ENCODE results near the gene FAM120A. TPM values are rescaled to one million over a fixed set of nuclear protein-coding genes. Genes with fewer than 3 reads are reported as not detected.

Gene FAM120A
- total RNA-seq, 1 experiment from 2014 or later = 70.5 TPM

DNA sequence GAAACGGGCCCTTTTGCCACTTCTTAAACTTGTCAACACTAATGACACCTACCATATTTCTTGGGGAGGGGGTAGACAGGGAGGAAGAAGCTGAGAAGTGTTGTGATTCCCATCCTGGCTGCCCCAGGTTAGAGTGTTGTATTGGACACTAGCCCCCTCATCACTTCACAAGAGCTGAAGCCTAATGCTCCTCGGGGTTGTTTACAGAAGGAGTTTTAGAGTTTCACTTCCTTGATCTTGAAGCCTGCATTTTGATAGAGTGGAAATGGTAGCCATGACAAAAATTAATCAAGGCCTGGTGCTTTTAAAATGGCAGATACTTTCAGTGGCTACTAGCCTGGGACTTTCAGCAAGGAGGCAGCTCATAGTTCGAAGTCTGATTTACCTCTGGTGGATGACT lies 12.9 kb downstream of the FAM120A start:
- TF ChIP-seq CTCF (IDR thresholded peaks at IDR 0.05) = no peak
- TF ChIP-seq TCF7L2 (IDR thresholded peaks at IDR 0.05; ENCODE audit: low read depth, low read length) = no peak
- no peak for TF ChIP-seq POLR2AphosphoS5 (IDR thresholded peaks at IDR 0.05; ENCODE audit: low read depth, low read length)
- TF ChIP-seq SIN3A (IDR thresholded peaks at IDR 0.05; ENCODE audit: borderline replicate concordance, insufficient read depth, low read depth, low read length) = no peak
- TF ChIP-seq, protein P1, sequence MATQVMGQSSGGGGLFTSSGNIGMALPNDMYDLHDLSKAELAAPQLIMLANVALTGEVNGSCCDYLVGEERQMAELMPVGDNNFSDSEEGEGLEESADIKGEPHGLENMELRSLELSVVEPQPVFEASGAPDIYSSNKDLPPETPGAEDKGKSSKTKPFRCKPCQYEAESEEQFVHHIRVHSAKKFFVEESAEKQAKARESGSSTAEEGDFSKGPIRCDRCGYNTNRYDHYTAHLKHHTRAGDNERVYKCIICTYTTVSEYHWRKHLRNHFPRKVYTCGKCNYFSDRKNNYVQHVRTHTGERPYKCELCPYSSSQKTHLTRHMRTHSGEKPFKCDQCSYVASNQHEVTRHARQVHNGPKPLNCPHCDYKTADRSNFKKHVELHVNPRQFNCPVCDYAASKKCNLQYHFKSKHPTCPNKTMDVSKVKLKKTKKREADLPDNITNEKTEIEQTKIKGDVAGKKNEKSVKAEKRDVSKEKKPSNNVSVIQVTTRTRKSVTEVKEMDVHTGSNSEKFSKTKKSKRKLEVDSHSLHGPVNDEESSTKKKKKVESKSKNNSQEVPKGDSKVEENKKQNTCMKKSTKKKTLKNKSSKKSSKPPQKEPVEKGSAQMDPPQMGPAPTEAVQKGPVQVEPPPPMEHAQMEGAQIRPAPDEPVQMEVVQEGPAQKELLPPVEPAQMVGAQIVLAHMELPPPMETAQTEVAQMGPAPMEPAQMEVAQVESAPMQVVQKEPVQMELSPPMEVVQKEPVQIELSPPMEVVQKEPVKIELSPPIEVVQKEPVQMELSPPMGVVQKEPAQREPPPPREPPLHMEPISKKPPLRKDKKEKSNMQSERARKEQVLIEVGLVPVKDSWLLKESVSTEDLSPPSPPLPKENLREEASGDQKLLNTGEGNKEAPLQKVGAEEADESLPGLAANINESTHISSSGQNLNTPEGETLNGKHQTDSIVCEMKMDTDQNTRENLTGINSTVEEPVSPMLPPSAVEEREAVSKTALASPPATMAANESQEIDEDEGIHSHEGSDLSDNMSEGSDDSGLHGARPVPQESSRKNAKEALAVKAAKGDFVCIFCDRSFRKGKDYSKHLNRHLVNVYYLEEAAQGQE (IDR thresholded peaks at IDR 0.05; ENCODE audit: insufficient read depth in 1 of 2, low read depth in 2 of 2, low read length in 1 of 2) = no peak

GRCh38 chr9:93464876-93465275 lies 13.4 kb downstream of the FAM120A start:
- in situ Hi-C loops (cut with HindIII; ENCODE audit: low pct_unique_long_range_greater_than_20kb, low sequenced_read_pairs) = no loop called here
- POLR2A ChIA-PET = interaction anchor here (1.6 kb wide), 1 partner anchor 11 kb away, joined by 5 read pairs; the partner anchor contains the start of gene FAM120AOS
- no peak for ATAC-seq

More for the DNA sequence above, 12.9 kb downstream of the FAM120A start:
- H3K9me3 ChIP-seq (ENCODE audit: control insufficient read depth, insufficient read depth, low read depth, low read length) = no peaks in the 10 kb centered on the region
- in situ Hi-C loops (cut with HindIII; ENCODE audit: low pct_unique_long_range_greater_than_20kb, low sequenced_read_pairs) = no loop called here
- DNase-seq (ENCODE audit: low read depth, low spot score) (no peak), ATAC-seq (no peak)
- ChIA-PET CTCF (interaction anchor here (0.6 kb wide), 1 partner anchor 81 kb away, joined by 15 read pairs; no protein-coding TSS in a partner anchor), POLR2A (interaction anchor here (0.7 to 1.6 kb wide), 2 partner anchors 11 to 15 kb away, joined by 4 to 5 read pairs; partner anchors contain the start of gene FAM120AOS)
- no peak overlapping the region for H3K27ac ChIP-seq (ENCODE audit: low read length)
- peaks cover 45% of the 10 kb centered on the region for H3K4me1 ChIP-seq (ENCODE audit: control insufficient read depth, insufficient read depth, low read length)
- no peaks in the 10 kb centered on the region for H3K27me3 ChIP-seq (ENCODE audit: control insufficient read depth, insufficient read depth, low read length)
- H3K4me3 ChIP-seq (ENCODE audit: low read depth in 2 of 2, low read length in 2 of 2) = no peak overlapping the region
- BruUV-seq (replicated peaks) = no TSS peak
- no peaks in the 10 kb centered on the region; the same call in 1 of the 2 replicates for H3K36me3 ChIP-seq (ENCODE audit: control insufficient read depth, insufficient read depth, low read length)
- intact Hi-C loops (cut with micrococcal nuclease; ENCODE audit: unreplicated experiment) = no loop called here

More at GRCh38 chr9:93464876-93465275, 13.4 kb downstream of the FAM120A start:
- Histone ChIP-seq H3K27me3 (ENCODE audit: control insufficient read depth, insufficient read depth, low read length) (no peaks in the 10 kb centered on the region), H3K4me1 (ENCODE audit: control insufficient read depth, insufficient read depth, low read length) (peaks cover 42% of the 10 kb centered on the region), H3K36me3 (ENCODE audit: control insufficient read depth, insufficient read depth, low read length) (no peaks in the 10 kb centered on the region; the same call in 1 of the 2 replicates), H3K27ac (ENCODE audit: low read length) (no peak overlapping the region), H3K4me3 (ENCODE audit: low read depth in 2 of 2, low read length in 2 of 2) (no peak overlapping the region), H3K9me3 (ENCODE audit: control insufficient read depth, insufficient read depth, low read depth, low read length) (no peaks in the 10 kb centered on the region)
- CTCF ChIA-PET = interaction anchor here (0.6 kb wide), 1 partner anchor 80 kb away, joined by 15 read pairs; no protein-coding TSS in a partner anchor
- TF ChIP-seq, protein P1 (IDR thresholded peaks at IDR 0.05; ENCODE audit: insufficient read depth in 1 of 2, low read depth in 2 of 2, low read length in 1 of 2) = no peak
- TF ChIP-seq CTCF (IDR thresholded peaks at IDR 0.05) (no peak), POLR2AphosphoS5 (IDR thresholded peaks at IDR 0.05; ENCODE audit: low read depth, low read length) (no peak), TCF7L2 (IDR thresholded peaks at IDR 0.05; ENCODE audit: low read depth, low read length) (no peak)
- intact Hi-C loops (cut with micrococcal nuclease; ENCODE audit: unreplicated experiment) = no loop called here
- no TSS peak for BruUV-seq (replicated peaks)
- DNase-seq (ENCODE audit: low read depth, low spot score) = no peak
